CD4-positive, alpha-beta T cell treated with Interleukin-15 for 4 hours (primary cell): ENCODE measurements around the gene MLLT11.
"Not testable (repeated sequence)": the region's sequence is repeated elsewhere in the genome, so short reads cannot be mapped to it uniquely, and the experiment has no call there.

Experiments used
- DNase-seq: peaks from one replicate; pipeline ENCODE4 v3.0.0-alpha.2; 2020; ENCODE audit warnings: low spot score

Gene MLLT11

GRCh38 chr1:151056149-151056548 lies 4.0 kb upstream of the MLLT11 start:
- peak; percentile 71 for DNase-seq

DNA sequence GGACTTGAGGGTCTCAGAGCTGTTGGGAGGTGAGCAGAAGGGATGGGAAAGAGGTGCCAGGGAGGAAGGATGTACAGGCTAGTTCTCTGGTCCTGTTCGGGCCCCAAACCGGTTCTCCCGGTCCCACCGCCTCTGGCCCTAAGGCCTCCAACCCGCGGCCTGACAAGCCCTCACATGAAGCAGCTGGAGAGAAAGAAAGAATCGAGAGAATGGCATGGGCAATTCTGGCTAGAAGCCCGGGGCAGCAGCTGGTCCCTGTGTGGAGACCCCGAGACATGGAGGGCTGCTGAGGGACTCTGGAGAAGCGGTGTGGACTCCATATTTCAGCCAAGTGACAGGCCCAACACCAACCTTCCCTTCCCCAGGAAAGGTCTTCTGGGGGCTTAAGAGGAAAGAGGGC lies 1.5 kb upstream of the MLLT11 start:
- DNase-seq: no peak

DNA sequence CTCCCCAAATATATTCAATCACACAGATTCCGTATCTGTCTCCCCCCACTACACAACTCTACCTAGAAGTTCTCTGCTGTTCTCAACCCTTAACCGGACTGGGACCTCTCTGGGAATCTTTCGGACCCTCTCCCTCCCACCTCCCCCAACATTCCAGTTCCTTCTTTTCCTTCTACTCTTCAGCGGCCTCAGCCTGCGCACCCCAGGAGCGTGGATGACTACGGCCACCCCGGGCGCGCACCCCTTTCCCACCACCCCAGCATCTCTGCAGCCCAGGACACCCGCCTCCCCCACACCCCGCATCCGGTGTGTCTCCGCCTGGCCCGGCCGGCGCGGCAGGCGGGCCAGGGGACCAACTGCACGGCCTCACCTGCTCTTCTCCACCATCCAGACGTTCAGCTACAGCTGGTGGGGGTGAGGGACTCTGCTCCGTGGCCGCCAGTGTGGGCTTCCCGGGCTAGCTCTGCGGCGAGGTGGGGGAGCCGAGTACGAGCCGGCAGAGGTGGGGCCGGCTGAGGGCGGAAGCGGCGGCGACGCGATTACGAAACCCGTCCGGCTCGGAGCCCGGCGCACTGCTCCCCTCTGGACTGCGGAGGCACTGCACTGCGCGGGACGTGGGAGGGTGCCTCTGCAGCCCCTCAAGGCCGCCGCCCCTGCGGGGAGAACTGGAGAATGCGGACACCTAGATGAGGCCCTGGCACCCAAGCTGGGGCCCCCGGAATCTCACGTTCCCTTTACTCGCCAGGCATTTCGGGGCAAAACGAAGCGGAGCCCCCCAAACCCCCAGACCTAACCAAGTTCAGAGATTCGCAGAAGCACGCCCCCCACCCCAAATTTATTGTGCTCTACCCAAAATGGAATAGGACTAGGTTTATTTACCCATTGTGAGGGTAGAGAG lies 839 bp upstream of the MLLT11 start, which contains the start of gene CDC42SE1:
Gene CDC42SE1 (minus strand): TSS at position 514 of the 898 bp plus-strand sequence. CDS start 3,892 bp downstream, outside the sequence.
- DNase-seq: peak; percentile 83

- no peak for DNase-seq
Measured at GRCh38 chr1:151060657-151061421, 642 bp downstream of the MLLT11 start.

- no peak for DNase-seq
Measured at GRCh38 chr1:151061704-151062103, 1.5 kb downstream of the MLLT11 start.

- DNase-seq: no peak
Measured at GRCh38 chr1:151062741-151063371, 2.7 kb downstream of the MLLT11 start.

DNA sequence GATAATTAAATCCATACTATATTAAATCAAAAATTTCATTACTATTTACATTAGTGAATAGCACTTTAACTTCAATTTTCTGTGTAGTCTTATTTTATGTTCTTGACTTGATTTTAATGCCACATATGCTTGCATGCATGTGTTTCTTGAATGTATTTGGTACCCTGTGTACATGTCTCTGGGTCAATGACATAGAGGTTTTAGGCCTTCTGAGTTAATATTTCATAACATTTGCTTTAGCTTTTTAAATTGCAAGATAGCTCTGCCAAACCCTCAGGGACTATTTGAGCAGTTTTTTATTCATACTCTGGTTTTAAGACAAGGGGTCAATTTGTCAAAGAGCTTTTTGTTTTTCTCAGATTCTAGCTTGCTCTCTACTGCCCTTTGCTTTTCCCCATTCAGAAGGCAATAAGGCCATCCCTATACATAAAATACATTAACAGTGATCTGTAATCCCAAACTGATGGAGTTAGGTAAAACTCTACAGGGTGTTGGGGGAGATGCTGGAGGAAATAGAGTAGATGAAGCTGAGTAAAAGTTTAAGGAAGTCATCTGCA lies 5.0 kb downstream of the MLLT11 start:
- no peak for DNase-seq

GRCh38 chr1:151067185-151067584 lies 7.0 kb downstream of the MLLT11 start:
- no peak for DNase-seq

DNA sequence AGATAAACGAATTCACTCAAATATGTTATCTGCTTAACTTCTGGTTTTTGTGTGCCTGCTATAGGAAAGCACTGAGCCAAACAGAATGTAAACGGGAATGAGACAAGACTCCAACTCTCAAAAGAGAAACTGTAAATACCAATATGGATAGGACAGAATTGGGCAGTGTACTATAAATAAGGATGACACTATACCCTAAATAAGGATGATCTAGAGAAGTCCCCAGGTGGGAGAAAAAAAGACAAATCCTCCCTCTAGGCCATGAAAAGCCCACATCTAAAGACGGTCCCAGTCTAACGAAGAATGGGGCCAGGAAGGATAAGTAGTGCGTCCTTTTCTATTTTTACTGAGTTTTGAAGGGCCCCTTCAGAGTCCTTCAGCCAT lies 8.9 kb downstream of the MLLT11 start:
- no peak for DNase-seq

GRCh38 chr1:151070474-151071276 lies 10.5 kb downstream of the MLLT11 start, which contains the start of gene GABPB2:
GABPB2 (plus strand) TSS chr1:151070761; CDS start chr1:151088190, 17,429 bp downstream.
- DNase-seq: peak; percentile 85

DNA sequence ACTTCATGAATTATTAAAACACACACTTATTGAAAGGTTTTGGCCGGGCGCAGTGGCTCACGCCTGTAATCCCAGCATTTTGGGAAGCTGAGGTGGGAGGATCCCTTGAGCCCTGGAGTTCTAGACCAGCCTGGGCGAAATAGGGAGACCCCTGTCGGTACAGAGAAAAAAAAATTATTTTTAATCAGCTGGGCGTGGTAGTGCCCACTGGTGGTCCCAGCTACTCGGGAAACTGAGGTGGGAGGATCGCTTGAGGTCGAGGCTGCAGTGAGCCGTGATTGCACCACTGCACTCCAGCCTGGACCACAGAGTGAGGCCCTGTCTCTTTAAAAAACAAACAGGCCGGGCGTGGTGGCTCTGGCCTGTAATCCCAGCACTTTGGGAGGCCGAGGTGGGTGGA lies 12.0 kb downstream of the MLLT11 start:
- no peak for DNase-seq

- DNase-seq: no peak
Measured at GRCh38 chr1:151085953-151086559, 25.9 kb downstream of the MLLT11 start.

DNA sequence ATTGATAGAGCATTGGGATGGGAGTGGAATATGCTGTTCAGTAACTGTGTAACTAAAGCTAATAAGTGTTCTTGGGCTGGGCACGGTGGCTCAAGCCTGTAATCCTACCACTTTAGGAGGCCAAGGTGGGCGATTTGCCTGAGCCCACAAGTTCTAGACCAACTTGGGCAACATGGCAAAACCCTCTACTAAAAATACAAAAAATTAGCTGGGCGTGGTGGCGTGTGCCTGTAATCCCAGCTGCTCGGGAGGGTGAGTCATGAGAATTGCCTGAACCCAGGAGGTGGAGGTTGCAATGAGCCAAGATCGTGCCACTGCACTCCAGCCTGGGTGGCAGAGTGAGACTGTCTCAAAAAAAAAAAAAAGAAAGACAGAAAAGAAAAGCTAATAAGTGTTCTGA lies 37.2 kb downstream of the MLLT11 start:
- DNase-seq: not testable (repeated sequence)

GRCh38 chr1:151098126-151098525 lies 37.9 kb downstream of the MLLT11 start:
- DNase-seq: no peak

GRCh38 chr1:151104630-151105029 lies 44.4 kb downstream of the MLLT11 start:
- DNase-seq: no peak

DNA sequence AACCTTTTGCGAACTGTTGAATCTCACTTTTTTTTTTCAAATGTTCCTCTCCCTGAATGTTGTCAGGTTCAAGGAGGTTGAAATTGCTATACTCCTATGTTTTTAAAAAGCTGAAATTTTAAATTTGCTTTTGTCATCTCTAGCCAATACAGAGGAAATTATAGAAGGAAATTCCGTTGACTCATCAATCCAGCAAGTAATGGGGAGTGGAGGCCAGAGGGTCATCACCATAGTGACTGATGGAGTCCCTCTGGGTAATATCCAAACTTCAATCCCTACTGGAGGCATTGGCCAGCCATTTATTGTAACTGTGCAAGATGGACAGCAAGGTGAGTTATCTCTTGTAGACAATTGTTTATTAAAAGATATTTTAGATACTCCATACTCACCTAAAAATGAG lies 46.7 kb downstream of the MLLT11 start:
- DNase-seq: no peak

GRCh38 chr1:151108331-151108730 lies 48.1 kb downstream of the MLLT11 start:
- no peak for DNase-seq

DNA sequence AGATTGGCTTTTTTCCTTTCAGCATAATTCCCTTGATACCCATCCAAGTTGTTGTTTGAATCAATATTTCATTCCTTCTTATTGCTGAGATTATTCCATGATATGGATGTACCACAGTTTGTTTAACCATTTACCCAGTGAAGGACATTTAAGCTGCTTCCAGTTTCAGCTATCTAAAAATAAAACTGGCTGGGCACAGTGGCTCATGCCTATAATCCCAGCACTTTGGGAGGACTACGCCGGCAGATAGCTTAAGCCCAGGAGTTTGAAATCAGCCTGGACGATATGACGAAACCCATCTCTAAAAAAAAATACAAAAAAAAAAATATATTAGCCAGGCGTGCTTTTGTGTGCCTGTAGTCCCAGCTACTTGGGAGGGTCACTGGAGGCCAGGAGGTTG lies 53.7 kb downstream of the MLLT11 start:
- no peak for DNase-seq
